HG03378 (cell line): Measurements from ENCODE around the gene DDX49.
"Not testable (repeated sequence)": the region's sequence is repeated elsewhere in the genome, so short reads cannot be mapped to it uniquely, and the experiment has no call there.

Experiments used
- ATAC-seq: cut with Tn5 transposase; IDR thresholded peaks from one replicate; pipeline ENCODE4 v1.9.1; 2021; ENCODE audit warnings: mild to moderate bottlenecking, moderate library complexity; ENCODE audit not compliant: unreplicated experiment

DDX49 gene

DNA sequence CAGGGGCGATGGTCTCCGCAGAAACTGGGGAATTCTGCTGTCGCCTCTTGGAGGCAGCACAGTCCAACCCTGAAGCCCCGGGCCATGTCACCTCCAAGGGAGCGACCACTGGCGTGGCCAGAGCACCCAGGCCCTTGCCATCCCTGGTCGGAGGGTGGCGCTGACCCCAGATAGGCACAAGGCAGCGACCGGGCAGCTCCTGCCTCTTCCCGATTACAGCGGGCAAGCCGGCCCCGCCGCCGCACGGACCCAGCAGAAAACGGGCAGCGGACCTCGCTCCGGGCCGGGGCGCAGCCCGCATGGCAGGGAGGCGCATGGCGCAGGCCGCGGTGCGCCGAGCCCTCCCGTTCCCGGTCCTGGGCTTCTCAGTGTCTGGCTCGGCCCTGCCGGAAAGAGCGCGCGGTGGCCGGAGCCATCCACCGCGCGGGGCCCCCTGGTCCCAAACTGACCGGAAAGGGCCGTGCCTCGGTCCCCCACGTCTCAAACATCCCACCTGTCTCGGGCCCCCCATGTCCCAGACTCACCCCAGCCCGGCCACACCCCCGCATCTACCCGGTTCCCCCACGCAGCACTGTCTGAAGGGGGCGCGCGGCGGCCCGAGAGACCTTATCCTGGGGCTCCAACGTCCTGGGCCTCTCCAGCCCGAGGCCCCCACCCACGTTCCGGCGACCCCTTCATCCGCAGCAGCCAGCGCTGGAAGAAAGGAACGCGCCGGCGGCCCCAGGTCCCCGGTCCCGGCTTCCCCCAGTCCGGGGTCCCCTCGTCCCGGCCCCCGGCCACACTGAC, 24.3 kb upstream of the DDX49 start:
- no peak for ATAC-seq

DNA sequence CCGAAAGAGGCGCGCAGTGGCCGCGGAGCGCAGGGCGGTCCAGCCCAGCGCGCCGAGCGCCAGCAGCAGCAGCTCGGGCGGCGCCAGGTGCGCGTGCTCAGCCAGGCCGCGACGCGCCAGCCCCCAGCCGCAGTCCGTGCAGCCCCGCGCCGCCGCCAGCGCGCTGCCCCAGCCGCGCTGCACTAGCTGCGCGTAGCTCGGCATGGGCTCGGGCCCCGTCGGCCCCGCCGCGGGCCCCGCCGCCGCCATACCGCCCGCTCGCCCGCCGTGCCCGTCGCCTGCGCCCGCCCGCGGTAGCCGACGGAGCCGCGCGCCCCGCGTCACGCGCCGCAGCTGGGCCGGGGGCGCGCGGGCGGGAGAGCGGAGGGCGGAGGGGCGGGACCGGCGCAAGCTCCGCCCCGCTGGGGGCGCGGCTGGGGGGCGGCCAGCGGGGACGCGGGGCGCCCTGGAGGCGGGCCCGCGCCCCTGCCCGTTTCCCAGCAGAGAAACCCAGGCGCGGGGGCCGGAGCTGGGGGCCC, 23.6 kb upstream of the DDX49 start, which contains the start of gene CERS1:
CERS1 (minus strand) TSS at position 335 of the 518 bp plus-strand sequence; CDS start at position 249, 86 bp downstream.
- no peak for ATAC-seq

DNA sequence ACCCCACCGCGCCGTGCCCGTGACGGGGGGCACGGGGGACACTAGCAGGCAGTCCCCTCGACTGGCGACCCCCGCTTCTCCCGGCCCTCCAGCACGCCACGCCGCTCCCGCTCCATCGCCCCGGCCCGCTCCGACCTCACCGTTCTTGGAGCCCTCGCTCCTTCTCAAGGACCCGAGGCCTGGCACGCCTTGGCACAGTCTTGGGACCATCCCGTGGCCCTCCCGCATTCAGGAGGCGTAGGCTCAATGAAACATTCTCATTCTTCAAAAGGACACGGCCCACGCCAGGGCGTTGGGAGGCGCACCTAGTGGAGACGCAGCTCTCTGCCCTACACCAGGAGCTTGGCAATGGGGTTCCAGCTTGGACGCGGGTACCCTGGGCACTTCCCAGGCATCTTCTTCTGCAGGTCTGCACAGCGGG, 23.1 kb upstream of the DDX49 start:
- no peak for ATAC-seq

DNA sequence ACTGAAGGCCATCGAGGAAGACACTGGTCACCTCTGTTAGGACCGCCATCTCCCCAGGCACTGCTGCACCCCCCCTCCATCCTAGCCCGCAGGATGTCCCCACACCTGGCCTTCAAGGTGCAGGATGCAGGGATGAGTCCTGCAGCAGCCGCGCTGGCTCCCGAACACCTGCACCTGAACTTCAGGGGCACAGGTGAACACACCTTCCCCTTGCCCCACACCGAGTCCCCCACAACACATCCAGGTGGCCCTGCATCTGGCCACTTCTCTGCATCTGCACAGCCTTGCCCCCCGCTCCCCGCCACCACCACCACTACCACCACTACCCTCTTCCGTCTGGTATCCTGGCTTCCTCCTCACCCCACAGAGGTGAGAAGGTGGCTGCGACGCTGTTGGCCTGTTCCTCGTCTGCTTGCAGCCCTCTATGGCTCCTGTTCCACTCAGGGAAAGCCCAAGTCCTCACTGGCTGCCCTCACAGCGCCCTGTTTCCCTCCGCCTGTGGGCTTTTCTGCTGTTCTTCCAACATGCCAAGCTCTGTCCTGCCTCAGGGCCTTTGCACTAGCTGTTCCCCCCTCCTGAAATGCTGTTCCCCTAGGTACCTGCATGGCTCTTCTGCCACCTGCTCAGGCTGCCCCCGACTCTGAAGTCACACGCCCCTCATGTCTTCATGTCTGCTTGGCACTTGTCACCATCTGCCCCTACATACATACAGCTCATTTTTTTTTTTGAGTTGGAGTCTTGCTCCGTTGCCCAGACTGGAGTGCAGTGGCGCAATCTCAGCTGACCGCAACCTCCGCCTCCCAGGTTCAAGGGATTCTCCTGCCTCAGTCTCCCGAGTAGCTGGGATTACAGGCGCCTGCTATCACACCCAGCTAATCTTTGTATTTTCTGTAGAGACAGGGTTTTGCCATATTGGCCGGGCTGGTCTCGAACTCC, 22.2 kb upstream of the DDX49 start:
- ATAC-seq, result no peak

DNA sequence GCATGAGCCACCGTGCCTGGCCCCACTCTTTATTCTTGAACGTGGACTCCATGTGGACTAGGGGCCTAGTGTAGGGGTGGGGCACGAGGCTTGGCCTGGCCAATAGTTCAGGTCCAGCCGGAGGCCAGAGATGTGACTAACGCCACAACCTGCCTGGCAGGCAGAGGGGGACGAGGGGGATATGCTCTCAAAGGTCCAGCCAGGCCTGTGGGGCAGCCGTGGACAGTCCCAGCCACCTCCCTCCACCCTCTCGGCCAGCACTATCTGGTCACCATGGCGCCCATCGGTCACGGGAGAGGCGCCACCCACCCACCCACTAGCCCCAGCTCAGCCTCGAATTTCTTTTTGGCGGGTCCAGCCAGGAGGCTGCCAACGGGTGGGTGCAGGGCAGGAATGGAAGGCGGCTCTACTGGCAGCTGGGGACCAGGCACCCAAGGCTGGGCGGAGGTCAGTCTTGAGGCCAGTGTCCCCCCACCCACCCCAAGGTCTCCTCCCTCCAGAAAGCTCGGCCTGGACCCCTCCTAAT, 21.4 kb upstream of the DDX49 start:
- ATAC-seq, result no peak

DNA sequence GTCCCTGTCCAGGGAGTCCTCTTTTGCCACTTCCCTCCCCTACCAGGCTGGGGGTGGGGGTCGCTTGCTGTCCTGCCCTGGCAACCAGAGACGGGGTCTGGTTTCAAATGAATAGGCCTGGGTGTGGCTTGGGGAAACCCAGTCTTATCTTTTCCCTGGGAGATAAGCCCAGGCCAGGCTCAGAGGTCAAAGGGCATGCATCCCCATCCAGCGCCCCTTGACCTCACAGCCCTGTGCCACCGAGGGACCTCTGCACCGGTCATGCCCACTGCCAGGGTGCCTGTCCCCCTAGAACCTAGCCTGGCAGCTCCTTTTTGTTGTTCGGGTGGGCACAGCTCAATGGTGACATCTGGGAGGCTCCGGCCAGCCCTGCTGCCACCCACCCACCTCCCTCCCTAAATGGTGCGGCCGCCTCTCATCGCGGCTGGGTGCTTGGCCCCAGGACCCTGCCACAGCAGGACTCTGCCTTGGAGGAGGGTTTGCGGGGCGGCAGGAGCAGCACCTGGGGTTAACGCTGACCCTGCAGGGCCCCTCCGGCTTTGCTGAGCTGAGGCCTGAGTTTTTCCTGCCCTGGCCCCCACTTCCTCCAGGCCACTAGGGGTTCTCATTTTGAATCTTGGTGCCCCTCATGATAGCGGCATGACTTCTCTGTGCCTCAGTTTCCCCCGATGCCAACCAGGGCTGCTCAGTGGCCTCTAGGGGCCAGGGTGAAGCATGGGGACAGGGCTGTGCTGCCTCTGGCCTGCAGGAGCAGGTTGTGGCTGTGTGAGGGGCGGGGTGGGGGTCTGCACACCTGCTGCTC, 20.7 kb upstream of the DDX49 start:
- no peak for ATAC-seq

DNA sequence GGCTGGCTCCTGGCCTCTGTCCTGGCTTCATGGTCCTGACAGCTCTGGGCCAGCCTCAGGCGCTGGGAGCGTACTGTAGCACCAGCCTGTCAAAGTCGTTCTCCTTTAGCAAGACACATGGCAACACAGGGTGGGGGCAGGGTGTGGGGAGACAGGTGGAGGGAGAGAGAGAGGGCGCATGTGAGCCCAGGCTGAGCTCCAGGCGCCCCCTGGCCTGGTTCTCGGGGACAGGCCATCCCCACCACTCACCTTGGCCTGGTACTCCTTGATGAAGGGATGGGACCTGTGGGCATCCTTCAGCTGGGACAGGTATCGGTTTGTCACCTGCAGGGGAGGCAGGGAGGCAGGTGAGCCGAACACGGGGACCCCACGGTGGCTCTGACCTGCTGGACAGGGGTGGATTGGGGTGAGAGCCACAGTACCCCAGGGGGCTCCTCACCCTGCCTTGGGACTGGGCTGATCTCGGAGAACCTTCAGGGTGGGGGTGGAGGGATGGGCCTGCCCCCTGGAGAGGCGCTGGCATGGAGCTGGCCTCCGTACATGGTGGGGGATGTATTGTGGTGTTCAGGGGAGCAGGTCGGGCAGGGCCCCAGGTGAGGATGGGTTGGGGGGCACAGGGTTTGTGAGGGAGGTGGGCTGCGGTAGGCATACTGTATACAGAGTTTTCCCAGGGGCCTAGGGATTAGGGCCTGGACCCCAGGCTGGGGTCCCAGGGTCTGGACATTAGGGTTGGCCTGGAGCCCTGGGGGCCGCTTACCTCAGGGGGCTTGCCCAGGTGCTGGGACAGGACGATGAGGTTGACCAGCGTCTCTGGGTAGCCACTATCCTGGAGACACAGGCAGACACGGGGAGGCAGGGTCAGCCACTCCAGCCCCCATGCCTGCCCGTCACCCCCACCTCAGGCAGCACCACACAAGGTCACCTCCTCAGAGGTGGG, 19.6 kb upstream of the DDX49 start:
- ATAC-seq, result no peak

DNA sequence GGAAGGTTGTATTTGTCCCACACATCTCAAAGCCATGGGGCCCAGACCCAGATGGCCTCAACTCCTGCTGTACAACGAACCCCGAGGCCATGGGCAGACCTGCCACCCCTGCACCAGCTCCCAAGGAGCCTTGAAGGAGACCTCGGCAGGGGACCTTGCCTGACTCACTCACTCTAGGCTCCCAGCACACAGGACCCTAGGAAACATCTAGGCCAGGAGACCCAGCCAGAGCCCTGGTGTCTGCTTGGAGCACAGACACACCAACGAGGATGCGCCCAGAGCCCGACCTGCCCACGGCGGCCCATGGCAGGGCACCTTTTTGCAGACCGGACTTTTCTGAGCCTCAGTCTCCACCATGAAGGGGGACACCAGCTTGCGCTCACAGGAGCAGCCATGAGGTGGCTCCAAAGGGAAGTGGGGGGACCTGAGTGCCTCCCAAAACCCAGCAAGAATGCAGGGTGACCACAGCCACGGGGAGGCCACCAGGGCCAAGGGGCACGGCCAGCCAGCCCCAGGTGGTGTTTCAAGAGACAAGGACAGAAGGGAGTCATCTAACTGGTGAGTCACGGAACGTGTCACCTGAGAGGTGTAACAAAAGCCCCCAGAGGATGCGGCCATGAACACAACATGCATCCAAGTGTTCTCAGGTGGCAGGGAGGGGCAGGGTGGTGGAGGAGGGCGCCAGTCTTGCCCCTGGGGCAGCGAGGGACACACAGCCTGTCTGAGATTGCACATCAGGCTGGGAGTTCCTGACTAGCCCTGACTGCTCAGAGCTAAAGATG, 18.6 kb upstream of the DDX49 start:
- ATAC-seq, result no peak

DNA sequence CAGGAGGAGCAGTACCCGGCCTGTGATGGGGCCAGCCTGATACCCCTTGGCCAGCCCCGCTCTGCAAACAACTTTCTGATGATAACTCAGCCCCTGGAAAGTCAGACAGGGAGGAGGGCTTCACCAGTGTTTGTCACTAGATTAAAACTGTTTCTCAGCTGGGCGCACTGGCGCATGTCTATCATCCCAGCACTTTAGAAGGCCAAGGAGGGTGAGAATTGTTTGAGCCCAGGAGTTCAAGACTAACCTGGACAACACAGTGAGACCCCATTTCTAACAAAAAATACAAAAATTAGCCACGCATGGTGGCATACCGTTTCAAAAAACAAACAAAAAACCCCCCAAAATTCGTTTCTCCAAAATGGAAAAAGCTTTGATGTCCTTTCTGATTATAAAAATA, 18.0 kb upstream of the DDX49 start:
- no peak for ATAC-seq

DNA sequence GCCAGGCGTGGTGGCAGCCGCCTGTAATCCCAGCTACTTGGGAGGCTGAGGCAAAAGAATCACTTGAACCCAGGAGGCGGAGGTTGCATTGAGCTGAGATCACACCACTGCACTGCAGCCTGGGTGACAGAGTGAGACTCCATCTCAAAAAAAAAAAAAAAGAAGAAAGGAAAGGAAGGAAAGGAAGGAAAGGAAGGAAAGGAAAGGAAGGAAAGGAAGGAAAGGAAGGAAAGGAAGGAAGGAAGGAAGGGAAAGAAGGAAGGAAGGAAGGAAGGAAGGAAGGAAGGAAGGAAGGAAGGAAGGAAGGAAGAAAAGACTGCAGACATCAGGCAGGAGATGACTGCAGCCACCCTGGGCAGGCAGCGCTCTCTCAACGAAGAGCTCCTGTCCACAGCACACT, 17.0 kb upstream of the DDX49 start:
- ATAC-seq, result not testable (repeated sequence)

DNA sequence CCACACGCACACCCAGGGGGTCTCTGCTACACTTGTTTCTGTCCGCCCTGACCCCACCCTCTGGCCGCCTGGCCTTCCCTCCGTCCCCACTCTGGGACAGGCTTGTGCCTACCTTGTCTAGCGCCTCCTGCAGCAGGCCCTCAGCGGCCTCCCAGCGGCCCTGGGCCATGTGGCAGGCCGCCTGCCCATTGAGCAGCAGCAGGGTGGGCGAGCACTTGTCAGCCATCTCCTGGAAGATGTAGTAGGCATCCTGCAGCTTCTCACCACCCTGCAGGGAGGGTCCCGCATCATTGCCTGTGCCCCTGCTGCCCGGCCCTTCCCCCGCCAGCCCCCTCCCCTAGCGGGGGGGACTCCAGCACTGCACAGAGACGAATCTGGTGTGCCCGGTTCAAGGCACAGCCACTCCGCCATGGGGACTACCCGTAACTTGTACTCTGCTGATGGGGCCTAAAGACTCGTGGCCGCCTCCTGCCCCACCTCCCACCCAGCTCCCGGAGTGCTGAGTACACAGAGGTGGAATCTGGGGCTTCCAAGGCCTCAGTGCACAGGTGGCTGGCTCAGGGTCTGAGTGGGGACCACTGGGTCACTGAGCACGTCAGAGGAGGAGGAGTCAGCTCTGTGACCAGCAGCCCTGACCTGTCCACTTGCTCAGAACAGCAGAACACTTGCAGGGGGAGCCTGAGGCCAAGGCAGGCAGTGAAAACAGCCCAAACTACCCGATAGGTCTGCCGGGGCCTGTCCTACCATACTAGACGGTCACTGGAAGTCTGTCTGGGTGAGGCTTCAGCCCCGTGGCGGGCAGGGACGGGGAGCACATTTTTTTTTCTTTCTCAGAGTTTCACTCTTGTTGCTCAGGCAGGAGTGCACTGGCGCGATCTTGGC, 16.1 kb upstream of the DDX49 start:
- ATAC-seq, result no peak

DNA sequence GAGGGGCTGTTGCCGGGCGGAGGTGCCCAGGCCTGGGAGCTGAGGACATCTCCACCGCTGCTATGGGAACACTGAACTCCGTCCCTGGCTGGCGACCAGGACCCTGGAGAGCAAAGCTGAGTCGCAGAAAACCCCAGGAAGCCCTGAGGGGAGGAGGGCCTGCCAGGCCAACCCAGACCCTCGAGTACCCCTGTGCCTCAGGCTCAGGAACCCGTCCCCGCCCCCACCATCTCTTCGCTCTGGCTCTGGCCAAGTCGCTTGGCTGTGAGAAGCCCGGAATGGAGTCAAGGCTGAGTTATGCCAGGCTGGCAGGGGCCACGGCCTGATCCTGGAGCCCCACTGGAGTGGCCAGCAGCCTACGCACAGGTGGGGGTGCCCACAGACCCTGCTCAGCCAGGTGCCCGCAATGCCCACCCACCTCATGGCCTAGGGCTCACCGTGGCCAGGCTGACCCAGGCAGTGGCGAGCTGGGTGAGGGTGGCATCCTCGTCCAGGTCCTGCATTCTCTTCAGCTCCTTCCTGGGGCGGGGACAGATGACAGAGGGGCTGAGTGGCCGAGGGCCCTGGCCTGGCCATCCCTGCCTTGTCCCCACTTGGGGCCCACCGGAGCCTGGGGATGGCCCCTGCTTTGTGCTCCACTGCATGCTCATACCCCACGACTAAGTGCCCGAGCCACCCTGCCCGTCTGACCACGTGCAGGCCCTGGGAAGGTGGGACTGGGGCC, 15.0 kb upstream of the DDX49 start:
- no peak for ATAC-seq

DNA sequence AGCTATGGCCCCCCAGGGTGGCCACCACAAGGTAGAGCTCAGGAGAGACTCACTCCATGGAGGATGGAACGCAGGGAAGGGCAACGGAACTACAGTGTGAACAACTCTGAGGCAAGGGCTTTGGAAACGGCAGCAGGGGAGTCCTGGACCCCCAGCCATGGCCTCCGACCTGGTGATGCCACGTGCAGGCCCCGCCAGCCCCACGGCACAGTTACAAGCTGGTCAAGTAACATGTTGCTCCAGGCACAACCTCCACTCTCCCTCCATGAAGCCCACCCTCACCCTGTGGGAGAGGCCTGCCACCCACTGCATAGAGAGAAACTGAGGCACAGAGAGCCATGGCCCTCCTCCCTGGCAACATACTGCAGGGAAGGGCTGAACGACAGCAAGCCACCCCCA, 14.5 kb upstream of the DDX49 start:
- ATAC-seq, result no peak

DNA sequence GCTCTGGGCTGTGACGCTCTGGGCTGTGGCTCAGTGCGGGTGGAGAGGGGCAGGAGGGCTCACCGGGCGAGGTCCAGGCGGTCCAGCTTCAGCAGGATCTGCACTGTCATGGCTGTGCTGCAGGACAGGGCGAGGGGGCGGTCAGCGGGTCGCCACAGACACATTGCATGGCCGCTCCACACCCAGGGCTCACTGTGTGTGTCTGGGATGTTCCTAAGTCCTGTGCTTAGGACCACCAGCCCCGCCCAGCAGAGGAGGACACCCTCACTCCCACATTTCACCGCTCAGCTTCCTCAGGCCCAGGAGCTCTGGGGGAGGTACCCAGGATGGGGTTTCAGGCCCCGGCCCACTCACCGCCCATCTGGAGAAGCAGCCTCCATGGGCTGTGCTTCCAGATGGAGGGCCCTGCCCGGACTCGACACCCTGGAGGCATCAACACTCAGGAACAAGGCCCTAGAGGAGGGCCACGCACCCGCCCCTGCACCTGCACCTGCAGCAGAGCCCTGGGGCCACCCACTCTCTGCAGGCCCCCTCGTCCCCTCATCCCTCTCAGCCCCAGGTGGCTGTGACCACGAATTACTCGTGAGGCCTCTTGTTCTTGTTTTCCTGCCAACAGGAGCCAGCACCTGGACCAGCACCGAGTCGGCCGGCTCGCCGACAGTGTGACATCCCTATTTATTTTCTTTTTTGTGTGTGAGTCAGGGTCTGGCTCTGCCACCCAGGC, 13.8 kb upstream of the DDX49 start:
- ATAC-seq, result no peak

DNA sequence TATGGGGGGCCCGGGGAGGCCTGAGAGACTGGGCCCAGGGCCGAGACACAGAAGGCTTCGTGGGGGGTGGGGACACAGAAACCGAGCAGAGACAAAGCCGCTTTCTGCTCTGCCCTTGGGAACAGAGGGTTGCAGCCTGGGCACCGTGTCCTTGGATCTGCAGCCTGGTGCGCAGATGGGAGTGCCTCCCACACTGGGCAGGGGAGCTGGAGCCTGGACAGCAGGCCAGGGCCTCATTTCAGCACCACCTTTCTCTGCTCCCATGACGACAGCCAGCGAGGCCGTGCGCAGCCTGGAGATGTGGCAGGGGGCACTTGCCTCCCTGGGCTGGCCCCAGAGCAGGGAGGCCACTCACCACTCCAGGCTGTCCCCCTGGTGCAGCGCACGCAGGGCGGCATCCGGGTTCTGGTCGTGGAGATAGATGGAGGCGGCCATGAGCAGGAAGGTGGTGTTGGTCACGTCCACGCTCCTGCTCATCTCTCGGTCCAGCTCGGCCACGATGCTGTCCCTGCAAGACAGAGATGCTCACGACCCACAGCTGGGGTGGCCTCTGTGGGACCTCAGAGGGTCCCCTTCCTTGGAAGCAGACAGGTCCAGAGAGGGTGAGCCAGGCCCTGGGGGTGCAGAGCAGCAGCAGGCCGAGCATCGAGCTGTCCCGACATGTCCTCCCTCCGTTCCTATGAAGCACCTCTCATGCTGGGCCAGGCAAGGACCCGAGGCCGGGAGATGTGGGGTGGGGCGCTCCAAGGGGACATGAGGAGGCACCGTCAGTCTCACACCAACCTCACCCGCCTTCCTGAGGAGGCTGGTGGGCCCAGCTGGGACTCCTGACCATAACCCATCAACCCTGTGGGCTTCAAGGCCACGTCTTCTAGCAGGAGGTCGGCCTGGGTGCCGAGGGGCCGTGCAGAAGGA, 12.7 kb upstream of the DDX49 start:
- no peak for ATAC-seq
